HepG2 (cell line): Measurements from ENCODE around the gene KLRF1.

Experiments used
- ARID3A ChIP-seq: IDR thresholded peaks from 2 replicates; pipeline ENCODE4 v1.6.1; 2012; ENCODE audit warnings: low read depth, low read length, improper control_type of control experiment
- BRCA1 ChIP-seq: sonication (generic); formaldehyde crosslinking; IDR thresholded peaks from 2 replicates; pipeline ENCODE4 v1.4.0; 2020; ENCODE audit warnings: missing genetic modification reagents
- DR1 ChIP-seq: sonication (generic); formaldehyde crosslinking; IDR thresholded peaks from 2 replicates; pipeline ENCODE4 v1.8.0; 2021; ENCODE audit warnings: mild to moderate bottlenecking, missing genetic modification reagents, inconsistent platforms
- EP300 ChIP-seq, 3 experiments: sonication (generic) in 1 of 3; formaldehyde crosslinking in 1 of 3; IDR thresholded peaks; 2 replicates each; pipeline versions ENCODE4 v1.5.1 to v1.6.1; 2011 to 2020; ENCODE audit warnings: low read depth in 2 of 3, low read length in 2 of 3, borderline replicate concordance in 1 of 3, improper control_type of control experiment in 1 of 3, mild to moderate bottlenecking in 1 of 3, missing genetic modification reagents in 1 of 3, moderate library complexity in 1 of 3
- HDAC6 ChIP-seq: fragments of 200-600 bp; sonication (generic); IDR thresholded peaks from 2 replicates; pipeline ENCODE4 v1.7.0; 2017; ENCODE audit warnings: mild to moderate bottlenecking, antibody characterized with exemption, low read length, low read depth
- JARID2 ChIP-seq: sonication (generic); formaldehyde crosslinking; IDR thresholded peaks from 2 replicates; pipeline ENCODE4 v1.8.1; 2023; ENCODE audit warnings: missing genetic modification reagents, inconsistent platforms; ENCODE audit not compliant: insufficient replicate concordance
- KDM5B ChIP-seq: sonication (generic); formaldehyde crosslinking; IDR thresholded peaks from 2 replicates; pipeline ENCODE4 v1.4.0; 2020; ENCODE audit warnings: missing genetic modification reagents, mild to moderate bottlenecking, borderline replicate concordance
- PTBP1 ChIP-seq: fragments of 200-400 bp; formaldehyde crosslinking; IDR thresholded peaks from 2 replicates; pipeline ENCODE4 v1.6.1; 2018; ENCODE audit warnings: low read length, low read depth; ENCODE audit not compliant: poor library complexity, severe bottlenecking
- TAF15 ChIP-seq: fragments of 200-400 bp; formaldehyde crosslinking; IDR thresholded peaks from one replicate; pipeline ENCODE4 v1.6.1; 2018; ENCODE audit warnings: mild to moderate bottlenecking, low read depth, low read length; ENCODE audit not compliant: poor library complexity, severe bottlenecking
- TBP ChIP-seq: sonication (generic); formaldehyde crosslinking; IDR thresholded peaks from 2 replicates; pipeline ENCODE4 v1.5.0; 2020; ENCODE audit warnings: missing genetic modification reagents
- ZBTB38 ChIP-seq: sonication (generic); formaldehyde crosslinking; IDR thresholded peaks from 2 replicates; pipeline ENCODE4 v1.5.1; 2020; ENCODE audit warnings: mild to moderate bottlenecking, missing genetic modification reagents
- ZNF781 ChIP-seq: sonication (generic); formaldehyde crosslinking; IDR thresholded peaks from 2 replicates; pipeline ENCODE4 v1.5.1; 2020; ENCODE audit warnings: borderline replicate concordance, mild to moderate bottlenecking, missing genetic modification reagents; ENCODE audit errors: not compliant biosample characterization
- TF ChIP-seq, protein P1 (sequence below): sonication (generic); formaldehyde crosslinking; IDR thresholded peaks from 2 replicates; pipeline ENCODE4 v1.5.0; 2020; ENCODE audit warnings: mild to moderate bottlenecking, missing genetic modification reagents, moderate library complexity
- TF ChIP-seq, protein P2 (sequence below): sonication (generic); formaldehyde crosslinking; IDR thresholded peaks from 2 replicates; pipeline ENCODE4 v1.4.0; 2020; ENCODE audit warnings: mild to moderate bottlenecking, missing genetic modification reagents

- TF ChIP-seq TBP (CRISPR knock-in tag) (no peak), KDM5B (CRISPR knock-in tag) (no peak), DR1 (CRISPR knock-in tag) (no peak), BRCA1 (CRISPR knock-in tag) (no peak), HDAC6 (no peak), JARID2 (no peak), ZBTB38 (CRISPR knock-in tag) (no peak), EP300 (IDR thresholded peaks at IDR 0.05; ENCODE audit: low read depth in 2 of 2, low read length in 2 of 2) (no peak), EP300 (CRISPR knock-in tag; IDR thresholded peaks at IDR 0.05; ENCODE audit: borderline replicate concordance) (no peak), ZNF781 (CRISPR knock-in tag) (no peak), ARID3A (no peak), PTBP1 (no peak), TAF15 (no peak)
- TF ChIP-seq, protein P1, sequence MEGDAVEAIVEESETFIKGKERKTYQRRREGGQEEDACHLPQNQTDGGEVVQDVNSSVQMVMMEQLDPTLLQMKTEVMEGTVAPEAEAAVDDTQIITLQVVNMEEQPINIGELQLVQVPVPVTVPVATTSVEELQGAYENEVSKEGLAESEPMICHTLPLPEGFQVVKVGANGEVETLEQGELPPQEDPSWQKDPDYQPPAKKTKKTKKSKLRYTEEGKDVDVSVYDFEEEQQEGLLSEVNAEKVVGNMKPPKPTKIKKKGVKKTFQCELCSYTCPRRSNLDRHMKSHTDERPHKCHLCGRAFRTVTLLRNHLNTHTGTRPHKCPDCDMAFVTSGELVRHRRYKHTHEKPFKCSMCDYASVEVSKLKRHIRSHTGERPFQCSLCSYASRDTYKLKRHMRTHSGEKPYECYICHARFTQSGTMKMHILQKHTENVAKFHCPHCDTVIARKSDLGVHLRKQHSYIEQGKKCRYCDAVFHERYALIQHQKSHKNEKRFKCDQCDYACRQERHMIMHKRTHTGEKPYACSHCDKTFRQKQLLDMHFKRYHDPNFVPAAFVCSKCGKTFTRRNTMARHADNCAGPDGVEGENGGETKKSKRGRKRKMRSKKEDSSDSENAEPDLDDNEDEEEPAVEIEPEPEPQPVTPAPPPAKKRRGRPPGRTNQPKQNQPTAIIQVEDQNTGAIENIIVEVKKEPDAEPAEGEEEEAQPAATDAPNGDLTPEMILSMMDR = no peak
- TF ChIP-seq, protein P2, sequence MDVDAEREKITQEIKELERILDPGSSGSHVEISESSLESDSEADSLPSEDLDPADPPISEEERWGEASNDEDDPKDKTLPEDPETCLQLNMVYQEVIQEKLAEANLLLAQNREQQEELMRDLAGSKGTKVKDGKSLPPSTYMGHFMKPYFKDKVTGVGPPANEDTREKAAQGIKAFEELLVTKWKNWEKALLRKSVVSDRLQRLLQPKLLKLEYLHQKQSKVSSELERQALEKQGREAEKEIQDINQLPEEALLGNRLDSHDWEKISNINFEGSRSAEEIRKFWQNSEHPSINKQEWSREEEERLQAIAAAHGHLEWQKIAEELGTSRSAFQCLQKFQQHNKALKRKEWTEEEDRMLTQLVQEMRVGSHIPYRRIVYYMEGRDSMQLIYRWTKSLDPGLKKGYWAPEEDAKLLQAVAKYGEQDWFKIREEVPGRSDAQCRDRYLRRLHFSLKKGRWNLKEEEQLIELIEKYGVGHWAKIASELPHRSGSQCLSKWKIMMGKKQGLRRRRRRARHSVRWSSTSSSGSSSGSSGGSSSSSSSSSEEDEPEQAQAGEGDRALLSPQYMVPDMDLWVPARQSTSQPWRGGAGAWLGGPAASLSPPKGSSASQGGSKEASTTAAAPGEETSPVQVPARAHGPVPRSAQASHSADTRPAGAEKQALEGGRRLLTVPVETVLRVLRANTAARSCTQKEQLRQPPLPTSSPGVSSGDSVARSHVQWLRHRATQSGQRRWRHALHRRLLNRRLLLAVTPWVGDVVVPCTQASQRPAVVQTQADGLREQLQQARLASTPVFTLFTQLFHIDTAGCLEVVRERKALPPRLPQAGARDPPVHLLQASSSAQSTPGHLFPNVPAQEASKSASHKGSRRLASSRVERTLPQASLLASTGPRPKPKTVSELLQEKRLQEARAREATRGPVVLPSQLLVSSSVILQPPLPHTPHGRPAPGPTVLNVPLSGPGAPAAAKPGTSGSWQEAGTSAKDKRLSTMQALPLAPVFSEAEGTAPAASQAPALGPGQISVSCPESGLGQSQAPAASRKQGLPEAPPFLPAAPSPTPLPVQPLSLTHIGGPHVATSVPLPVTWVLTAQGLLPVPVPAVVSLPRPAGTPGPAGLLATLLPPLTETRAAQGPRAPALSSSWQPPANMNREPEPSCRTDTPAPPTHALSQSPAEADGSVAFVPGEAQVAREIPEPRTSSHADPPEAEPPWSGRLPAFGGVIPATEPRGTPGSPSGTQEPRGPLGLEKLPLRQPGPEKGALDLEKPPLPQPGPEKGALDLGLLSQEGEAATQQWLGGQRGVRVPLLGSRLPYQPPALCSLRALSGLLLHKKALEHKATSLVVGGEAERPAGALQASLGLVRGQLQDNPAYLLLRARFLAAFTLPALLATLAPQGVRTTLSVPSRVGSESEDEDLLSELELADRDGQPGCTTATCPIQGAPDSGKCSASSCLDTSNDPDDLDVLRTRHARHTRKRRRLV (CRISPR knock-in tag) = no peak
Measured at GRCh38 chr12:9872742-9873141, 45.5 kb downstream of the KLRF1 start.
